HEK293 (cell line): ENCODE measurements around the gene DSE.

Experiments used
- ZFP41 ChIP-seq: fragments of 450-650 bp; formaldehyde crosslinking; IDR thresholded peaks from 2 replicates; pipeline ENCODE4 v1.5.1; 2016; ENCODE audit warnings: missing biosample characterization, missing genetic modification characterization, borderline replicate concordance
- ZNF777 ChIP-seq: fragments of 450-650 bp; formaldehyde crosslinking; IDR thresholded peaks from 2 replicates; pipeline ENCODE4 v1.5.1; 2017; ENCODE audit warnings: missing biosample characterization, missing genetic modification characterization, borderline replicate concordance

GRCh38 chr6:116400328-116400727 lies 29.6 kb downstream of the DSE start:
- TF ChIP-seq ZFP41 (tag by site-specific recombination), result no peak
- no peak for TF ChIP-seq ZNF777 (tag by site-specific recombination)
